Uterus (tissue), 2 donors: ENCODE measurements around the gene RINL.

ENCODE experiments used
- POLR2A ChIP-seq, 2 donors: fragments of 450-650 bp; IDR thresholded peaks; one replicate each; pipeline ENCODE4 v1.6.1; 2016; ENCODE audit warnings: antibody characterized with exemption in 2 of 2, mild to moderate bottlenecking in 1 of 2, moderate library complexity in 1 of 2
- TF ChIP-seq, protein P1 (sequence below), 4 experiments: fragments of 200-600 bp in 2 of 4; fragments of 450-650 bp in 2 of 4; sonication (generic) in 2 of 4; IDR thresholded peaks; one replicate each; pipeline ENCODE4 v1.5.1; 2016 to 2019; ENCODE audit warnings: antibody characterized with exemption in 4 of 4, mild to moderate bottlenecking in 2 of 4, moderate library complexity in 1 of 4

GRCh38 chr19:38892841-38893240 lies 14.8 kb upstream of the RINL start:
- TF ChIP-seq, protein P1, sequence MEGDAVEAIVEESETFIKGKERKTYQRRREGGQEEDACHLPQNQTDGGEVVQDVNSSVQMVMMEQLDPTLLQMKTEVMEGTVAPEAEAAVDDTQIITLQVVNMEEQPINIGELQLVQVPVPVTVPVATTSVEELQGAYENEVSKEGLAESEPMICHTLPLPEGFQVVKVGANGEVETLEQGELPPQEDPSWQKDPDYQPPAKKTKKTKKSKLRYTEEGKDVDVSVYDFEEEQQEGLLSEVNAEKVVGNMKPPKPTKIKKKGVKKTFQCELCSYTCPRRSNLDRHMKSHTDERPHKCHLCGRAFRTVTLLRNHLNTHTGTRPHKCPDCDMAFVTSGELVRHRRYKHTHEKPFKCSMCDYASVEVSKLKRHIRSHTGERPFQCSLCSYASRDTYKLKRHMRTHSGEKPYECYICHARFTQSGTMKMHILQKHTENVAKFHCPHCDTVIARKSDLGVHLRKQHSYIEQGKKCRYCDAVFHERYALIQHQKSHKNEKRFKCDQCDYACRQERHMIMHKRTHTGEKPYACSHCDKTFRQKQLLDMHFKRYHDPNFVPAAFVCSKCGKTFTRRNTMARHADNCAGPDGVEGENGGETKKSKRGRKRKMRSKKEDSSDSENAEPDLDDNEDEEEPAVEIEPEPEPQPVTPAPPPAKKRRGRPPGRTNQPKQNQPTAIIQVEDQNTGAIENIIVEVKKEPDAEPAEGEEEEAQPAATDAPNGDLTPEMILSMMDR (IDR thresholded peaks at IDR 0.05), result no peak
- TF ChIP-seq POLR2A (IDR thresholded peaks at IDR 0.05), result no peak
